Raji (cell line): ENCODE measurements around the gene SHCBP1L.

Source experiments
- POLR2A ChIP-seq: IDR thresholded peaks from 2 replicates; pipeline ENCODE4 v1.6.1; 2011; ENCODE audit warnings: low read depth, low read length, control low read depth; ENCODE audit not compliant: insufficient read depth

SHCBP1L gene

DNA sequence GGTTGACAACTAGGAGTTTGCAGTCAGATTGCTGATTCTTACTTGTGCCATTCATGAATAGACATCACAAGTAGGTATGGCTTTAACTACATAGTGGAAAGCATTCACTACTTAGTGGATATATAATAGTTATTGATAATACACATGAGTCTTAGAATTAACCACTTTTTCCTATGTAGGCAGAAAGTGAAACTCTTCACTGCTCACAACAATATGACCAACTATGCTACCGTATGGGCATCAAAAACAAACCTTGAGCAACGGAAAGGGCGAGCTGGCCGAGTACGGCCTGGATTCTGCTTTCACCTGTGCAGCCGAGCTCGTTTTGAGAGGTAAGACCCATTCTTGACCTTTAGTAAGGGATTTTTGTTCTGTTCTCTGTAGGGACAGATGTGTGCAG lies 75.1 kb downstream of the SHCBP1L start:
- TF ChIP-seq POLR2A, result no peak

GRCh38 chr1:182877331-182877730 lies 75.6 kb downstream of the SHCBP1L start:
- TF ChIP-seq POLR2A, result no peak

DNA sequence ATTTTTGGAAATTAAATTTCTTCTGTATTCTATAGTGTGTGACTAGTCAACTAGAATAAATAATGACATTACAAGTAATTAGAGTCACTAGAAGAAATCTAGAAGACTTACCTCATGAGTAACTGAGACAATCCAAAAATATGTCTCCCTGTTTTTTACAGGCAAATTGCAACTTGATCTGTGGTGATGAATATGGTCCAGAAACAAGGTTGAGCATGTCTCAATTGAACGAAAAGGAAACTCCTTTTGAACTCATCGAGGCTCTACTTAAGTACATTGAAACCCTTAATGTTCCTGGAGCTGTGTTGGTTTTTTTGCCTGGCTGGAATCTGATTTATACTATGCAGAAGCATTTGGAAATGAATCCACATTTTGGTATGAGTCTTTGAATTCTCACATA lies 77.1 kb downstream of the SHCBP1L start:
- TF ChIP-seq POLR2A, result no peak

- TF ChIP-seq POLR2A, result no peak
Observed at GRCh38 chr1:182872881-182873280, 80.1 kb downstream of the SHCBP1L start.

DNA sequence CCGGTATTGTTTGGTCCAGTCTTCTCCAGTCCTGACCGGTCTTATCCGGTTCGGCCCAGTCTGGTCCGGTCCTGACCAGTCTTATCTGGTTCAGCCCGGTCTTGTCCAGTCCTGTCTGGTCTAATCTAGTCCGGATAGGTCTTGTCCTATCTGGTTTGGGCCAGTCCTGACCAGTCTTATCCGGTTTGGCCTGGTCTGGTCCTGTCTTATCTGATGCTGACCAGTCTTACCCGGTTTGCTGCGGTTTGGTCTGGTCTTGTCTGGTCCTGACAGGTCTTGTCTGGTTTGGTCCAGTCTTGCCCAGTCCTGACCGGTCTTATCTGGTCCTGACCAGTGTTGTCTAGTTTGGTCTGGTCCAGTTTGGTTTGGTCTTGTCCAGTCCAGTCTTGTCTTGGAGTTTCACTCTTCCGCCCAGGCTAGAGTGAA lies 83.7 kb downstream of the SHCBP1L start:
- TF ChIP-seq POLR2A, result no peak

DNA sequence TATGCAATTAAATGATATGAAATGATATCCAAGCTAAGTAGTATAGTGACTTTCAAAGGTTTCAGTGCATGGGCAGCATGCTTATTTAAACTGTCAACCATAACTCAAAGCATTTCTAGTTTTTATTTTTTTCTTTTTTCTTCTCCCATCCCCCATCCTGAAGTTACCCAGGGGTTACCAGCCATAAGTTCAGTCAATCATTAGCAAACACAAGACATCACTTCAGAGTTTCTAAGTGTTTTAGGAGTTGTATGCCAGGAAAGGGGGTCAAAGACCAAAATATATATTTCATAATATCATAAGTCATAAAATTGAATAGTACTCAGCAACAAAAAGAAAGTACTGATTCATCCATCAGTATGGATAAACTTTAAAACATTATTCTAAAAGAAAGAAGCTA lies 85.1 kb downstream of the SHCBP1L start:
- no peak for TF ChIP-seq POLR2A

GRCh38 chr1:182863940-182864339 lies 89.0 kb downstream of the SHCBP1L start:
- no peak for TF ChIP-seq POLR2A

DNA sequence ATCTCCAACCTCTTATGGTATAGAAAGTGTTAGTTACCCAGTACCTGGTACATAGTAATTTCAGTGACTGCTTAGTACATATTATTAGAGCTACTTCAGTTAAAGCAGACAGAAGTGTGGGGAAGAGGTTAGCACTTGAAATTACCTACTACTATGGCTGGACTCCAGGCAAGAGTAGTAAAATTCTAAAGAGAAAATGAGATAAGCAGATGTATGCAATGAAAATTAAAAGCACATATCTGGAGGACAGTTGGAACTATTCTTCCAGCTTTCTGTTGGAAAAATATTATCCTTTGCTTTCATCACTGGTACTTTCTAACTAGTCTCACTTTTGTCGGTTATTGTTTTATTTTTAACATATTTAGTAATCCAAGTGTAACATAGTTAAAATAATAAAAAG lies 90.1 kb downstream of the SHCBP1L start:
- TF ChIP-seq POLR2A, result no peak

DNA sequence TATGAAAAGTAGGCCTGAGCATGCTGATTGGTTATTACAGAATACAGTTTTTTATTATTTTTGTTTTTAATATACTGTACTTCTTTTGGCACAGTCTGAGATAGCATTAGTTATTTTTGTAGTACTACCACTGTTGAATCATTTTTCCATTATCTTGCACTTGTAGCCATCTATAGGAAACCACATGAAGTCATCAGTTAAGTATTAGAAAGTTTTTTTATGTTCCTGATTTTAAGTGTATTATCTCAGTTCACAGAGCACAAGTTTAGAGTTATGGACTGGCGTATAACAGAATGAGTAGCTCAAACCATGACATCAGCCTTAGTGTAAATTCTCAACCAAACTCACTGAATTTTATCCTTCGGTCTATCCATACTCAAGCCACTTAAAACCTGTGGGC lies 91.0 kb downstream of the SHCBP1L start:
- no peak for TF ChIP-seq POLR2A

DNA sequence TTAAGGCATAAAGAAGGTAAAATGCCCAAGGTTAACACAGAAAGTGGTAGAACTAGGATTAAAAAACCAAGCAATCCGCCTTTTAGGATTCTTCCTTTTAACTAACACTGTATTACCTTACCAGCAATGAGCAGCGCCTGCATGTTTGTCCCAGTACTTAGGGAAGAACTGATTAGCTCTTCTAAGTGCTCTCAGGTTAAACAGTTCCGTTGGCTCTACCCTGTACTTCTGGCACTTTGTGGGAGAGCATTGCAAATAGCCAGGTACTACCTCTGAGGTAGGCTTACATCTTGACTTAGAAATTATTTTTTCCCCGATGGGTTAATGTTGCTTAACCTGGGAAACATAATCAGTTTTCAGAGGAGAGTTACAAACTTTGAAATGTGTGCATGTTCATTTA lies 92.3 kb downstream of the SHCBP1L start:
- TF ChIP-seq POLR2A, result no peak

- TF ChIP-seq POLR2A, result no peak
Observed at GRCh38 chr1:182857212-182857611, 95.8 kb downstream of the SHCBP1L start.

DNA sequence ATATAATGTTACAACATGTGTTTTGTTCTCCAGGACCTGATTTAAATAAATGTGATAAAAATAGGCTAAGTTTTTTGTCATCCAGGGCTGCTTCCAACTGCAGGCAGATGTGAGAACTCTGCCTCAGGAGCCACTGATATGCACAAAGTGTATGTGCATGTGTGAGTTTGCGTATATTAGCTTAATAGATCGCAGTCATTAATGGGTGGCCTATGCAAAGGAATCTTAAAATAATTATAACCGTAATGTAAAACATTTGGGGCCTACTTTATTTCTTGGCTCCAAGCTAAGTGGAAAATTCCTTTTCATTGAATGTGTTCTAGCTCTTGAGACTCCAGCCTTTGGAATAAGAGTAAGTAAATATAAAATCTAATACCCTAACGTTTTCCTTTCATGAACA lies 97.1 kb downstream of the SHCBP1L start:
- no peak for TF ChIP-seq POLR2A

- TF ChIP-seq POLR2A, result no peak
Observed at GRCh38 chr1:182851825-182852224, 101.1 kb downstream of the SHCBP1L start.

DNA sequence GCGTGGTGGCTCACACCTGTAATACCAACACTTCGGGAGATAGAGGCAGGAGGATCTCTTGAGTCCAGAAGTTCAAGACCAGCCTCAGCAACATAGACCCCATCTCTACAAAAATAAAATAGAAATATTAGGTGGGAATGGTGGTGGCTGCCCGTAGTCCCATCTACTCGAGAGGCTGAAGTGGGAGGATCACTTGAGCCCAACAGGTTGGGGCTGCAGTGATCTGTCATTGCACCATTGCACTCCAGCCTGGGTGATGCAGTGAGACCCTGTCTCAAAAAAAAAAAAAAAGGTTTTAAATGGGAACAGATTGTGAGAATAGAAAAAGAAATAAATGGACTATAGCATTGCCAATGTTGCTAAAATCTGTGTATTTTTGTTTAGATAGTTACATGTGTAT lies 102.6 kb downstream of the SHCBP1L start:
- no peak for TF ChIP-seq POLR2A
